ENCODE results near the gene TTC32.
A peak's percentile ranks its signal among the peaks of the same experiment; 100 is the strongest.

Gene TTC32

DNA sequence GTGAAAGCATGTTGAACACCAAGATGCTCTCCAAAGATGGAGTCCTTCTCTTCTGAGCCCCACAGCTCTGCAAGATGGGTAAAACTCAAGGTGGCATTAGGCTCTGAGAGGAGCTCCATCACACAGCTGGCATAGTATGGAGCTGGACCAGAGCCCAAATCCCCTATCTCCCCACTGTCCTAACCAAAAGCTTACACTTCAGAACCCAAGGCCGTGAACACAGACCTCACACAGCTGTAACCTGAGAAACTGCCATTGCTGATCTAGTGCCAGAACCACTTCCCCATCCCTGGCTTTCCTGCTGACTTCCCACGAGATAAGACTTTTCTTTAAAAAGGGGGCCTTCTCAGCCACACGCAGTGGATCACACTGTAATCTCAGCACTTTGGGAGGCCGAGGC is 25.0 kb downstream of the TTC32 start:
- DNase-seq = no peak

DNA sequence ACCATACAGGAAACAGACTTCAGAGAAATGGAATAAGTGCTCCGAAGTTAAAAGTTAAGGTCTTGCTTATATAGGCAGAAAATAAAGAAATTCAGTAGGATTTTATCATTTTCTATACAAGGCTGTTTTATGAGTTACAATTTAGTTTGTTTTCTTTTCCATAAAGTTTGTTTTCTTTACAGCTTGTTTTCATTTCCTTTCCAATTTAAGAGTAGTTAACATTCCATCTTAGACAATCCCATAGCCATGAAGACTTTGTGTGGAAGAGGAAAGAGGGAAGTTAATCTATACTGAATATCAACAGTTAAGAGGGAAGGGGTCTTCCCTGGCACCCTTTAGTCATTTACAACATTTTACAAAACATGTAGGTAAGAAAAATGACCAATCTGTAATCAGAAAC is 26.5 kb downstream of the TTC32 start:
- no peak for DNase-seq

DNA sequence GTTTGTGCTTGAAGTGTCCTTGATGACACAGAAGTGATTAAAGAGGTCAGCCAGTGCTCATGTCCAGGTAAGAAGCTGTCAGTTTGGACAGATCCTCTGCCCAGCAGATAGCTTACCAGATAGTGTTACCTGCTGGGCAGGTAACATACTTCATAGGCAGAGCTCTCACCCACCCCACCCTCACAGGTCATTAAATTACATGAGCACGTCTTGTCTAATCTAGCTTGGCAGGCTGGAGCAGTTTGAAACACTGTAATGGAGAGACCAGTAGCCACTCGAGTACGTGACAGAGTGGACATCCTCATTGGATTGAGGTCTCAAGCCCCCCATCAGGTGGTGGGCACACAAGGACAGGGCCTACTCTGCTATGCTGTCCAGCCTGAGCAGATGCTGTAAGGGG is 27.1 kb downstream of the TTC32 start:
- no peak for DNase-seq

DNA sequence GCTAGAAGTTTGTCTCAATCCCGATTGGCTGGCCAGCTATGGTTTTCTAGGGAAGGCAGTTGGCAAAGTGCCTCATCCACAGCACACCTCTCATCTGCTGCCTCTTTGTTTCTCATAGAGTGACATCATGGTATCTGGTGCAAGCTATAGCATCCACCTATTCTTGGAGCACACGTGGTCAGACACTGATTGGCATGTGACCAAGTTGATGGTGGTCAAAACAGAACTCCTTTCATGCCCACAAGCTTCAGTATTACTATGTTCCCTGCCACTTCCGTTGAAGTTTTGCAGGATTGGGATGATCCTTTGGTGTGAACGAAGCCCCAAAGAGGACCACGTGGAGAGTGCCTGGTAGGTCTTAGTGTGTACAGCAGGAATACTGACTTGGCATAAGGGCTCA is 28.8 kb downstream of the TTC32 start:
- DNase-seq = no peak

DNA sequence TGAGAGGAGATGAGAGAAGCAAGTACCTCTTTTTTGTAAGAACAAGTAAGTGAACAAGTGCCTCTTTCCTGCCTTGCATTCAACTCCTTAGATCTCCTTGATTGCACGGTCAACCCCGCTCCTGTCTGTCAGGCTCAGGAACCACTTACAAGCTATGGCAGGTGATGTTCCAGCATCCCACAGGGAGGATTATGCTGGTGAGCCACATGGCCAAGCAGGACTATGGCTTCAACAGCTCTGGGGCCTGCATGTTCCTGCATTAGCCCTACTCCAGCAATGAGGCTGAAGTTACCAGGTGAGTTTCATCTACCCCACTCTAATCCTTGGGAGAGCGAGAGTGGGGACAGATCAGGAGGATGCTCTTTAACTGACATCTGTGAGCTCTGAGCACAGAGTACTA is 29.5 kb downstream of the TTC32 start:
- no peak for DNase-seq

DNA sequence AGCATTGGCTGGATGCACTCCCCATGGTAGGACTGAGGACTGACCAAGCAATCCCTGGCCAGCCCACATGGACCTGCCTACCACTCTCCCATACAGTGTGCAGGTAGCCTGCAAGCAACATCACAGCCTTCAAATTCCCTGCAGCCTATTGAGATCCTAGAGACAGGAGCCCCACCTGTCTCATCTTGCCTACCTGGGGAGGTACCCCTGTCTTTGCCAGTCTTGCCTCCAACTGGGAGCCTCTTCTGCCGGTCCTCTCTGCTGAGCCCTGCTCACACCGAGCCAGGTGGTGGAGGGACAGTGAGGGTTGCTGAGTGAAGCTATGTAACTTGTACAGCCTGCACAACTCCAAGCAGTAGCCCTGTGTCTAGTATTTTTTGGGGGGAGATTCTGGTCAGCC is 29.9 kb downstream of the TTC32 start:
- DNase-seq = no peak

DNA sequence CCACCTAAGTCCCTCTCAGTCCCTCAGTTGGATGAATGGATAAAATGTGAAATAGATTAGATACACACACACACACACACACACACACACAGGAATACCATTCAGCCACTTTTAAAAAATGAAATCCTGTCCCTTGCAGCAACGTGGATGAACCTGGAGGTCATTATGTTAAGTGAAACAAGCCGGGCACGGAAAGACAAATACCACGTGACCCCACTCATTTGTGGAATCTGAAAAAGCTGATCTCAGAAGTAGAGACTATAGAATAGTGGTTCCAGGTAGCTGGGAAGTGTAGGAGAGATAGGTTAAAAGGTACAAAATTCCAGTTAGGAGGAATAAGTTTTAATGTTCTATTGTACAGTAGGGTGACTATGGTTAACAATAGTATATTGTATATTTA is 31.0 kb downstream of the TTC32 start:
- no peak for DNase-seq

DNA sequence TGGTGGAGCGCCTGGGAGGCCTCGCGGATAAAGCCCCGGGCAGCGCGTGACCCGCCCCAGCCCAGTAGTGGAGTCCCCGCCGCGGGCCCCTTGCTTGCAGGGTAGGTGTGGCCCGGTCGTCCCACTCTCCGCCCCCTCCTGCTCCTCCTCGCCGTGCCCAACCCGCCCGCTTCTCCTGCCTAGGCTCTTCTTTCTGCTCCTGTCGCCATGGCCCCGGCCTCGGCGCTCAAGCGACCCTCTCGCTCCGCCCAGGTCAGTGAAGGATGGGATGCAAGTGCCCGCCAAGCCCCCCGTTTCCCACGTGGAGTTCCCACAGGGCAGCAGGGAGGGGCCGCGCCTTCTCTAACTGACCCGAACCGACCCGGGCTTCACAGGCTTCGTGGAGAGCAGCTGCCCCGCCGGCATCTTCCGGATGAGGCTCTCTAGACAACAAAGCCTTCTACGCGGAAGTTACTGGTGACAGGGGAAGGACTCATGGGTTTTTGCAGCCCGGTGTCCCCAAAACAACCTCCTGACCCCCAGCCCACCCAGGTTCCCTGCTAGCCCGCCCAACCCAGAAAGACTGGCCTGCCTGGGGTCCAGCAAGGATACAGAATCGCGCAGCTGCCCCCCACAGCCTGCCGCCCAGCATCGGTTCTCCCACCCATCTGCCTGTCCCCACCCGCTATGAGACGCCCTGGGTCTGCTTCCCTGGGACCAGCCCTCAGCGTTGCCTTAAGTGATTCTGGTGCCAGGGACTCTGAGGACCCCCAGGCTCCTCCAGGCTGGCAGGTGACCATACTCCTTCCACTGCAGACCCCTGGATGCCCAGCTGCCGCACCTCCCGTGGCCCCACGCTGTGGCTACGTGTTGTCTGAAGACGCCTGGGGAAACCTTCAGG is 32.8 kb downstream of the TTC32 start:
- peak; percentile 15 for DNase-seq

DNA sequence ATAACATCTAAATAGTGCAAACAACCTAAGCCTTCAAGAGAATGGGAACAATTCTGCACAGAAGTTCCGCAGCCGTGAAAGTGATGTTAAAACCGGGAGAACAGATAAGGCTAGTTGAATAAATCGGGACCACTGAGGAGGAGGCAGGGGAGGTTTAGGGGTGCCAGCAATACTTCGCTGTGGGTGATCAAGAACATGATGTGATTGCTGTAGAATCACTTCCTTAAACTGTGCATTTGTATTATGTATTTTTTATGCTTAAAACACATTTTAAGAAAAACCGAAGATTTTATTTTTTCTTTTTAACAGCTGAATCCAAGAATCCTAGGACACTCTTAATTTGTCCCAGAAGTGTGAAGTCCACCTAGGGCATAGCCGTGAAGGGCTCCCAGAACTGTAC is 33.6 kb downstream of the TTC32 start:
- DNase-seq = no peak

DNA sequence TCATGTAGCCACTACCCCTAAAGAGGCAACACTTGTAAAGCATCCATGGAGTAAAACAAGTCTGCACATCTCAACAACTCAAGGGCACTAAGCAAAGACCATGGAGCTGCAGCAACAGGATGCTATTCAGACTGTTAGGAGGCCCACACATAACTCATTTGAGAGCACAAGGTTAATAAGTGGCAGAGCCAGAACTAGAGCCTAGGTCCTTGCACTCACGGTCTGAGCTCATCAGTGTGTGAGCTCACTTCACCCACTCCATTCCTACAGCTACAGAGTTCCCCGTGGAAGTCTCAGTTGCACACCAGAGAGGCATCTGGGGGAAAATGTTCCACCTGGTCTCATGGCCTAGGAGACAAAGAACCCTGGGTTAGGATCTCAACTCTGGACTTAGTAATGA is 35.0 kb downstream of the TTC32 start:
- DNase-seq = no peak

DNA sequence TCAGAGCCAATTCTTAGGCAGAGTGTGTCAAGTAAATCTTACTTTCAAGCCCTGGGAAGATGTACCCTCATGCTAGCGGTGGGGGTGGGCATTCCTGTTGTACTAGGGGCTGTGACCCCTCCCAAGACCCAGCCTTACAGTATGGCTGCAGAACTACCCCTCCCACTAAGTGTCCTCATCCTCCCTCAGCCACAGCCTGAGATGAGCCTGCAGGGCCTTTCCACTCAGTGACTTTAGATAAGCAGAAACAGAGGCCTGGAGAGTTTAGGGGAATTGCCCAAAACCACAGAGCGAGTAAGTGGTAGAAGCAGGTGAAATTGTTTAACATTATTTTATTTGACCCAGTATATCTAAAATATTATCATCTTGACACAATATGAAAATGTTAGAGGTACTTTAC is 36.6 kb downstream of the TTC32 start:
- DNase-seq = no peak

DNA sequence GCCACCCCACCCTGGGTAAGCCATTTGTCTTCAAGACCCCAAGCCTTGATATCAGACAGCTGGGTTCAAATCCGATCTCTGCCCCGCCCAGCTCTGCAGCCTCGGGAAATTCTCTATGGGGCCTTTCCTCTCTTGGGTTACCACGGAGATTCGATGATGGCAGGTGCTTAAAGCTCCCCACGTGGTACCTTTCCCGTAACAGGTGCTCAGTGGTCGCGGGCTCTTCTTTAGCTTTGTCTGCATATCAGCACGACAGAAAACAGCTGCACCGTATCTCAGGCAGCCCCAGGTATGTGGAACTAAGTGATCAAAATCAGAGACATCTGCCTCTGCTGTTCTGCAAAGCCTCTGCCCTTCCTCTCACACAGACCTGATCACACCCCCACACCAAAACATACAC is 37.4 kb downstream of the TTC32 start:
- DNase-seq = no peak

DNA sequence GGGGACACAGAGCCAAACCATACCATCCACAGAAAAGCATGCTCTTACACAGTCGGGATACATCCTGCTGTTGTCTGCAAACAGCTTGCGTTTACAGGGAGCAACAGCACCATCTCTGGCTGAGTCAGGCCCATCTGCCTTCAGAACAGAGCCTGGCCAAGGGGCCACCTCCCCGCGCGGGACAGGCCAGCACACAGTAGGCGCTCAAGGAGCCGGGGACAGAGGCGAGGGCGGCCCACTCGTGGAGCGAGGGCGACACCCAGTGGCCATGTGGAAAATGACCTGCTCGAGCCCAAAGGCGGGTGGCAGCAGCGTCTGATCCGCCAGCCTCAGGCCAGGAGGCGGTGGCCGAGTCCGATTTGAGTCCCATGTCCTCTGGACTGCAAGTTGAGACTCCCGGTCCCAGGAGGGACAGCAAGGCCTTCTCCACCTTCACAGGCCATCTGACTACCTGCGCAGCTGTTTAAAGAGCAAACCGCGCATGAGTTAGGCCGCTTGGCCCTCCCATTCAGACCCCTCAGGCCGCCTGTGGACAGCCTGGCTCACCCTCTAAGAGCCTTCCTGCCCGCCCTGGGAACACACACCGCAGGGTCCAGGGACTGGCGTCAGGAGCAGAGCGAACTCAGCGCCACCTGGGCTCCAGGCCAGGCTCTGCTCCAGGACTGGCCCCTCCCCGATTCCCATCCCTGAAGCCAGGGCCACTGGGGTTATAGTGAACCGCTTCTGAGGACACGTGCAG is 38.3 kb downstream of the TTC32 start:
- peak; percentile 46 for DNase-seq

DNA sequence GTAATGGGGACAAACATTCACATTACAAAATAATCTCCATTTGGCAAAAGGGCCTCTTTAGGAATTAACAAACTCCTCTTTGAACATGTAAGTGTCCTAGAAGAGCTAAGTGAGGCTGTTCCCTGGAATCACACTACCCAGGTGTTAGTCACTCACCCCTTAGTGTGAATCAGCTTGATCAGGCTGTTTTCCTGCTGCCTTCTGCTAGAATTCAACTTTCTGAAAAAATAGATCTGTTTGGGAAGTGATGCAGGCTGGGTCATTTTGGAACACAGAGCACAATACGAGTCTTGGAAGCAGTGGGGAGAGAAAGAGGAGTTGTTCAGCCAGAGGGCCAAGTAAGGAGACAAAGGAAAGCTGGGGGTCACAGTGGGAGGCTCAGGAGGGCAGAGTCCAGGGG is 40.0 kb downstream of the TTC32 start:
- peak; percentile 12 for DNase-seq

DNA sequence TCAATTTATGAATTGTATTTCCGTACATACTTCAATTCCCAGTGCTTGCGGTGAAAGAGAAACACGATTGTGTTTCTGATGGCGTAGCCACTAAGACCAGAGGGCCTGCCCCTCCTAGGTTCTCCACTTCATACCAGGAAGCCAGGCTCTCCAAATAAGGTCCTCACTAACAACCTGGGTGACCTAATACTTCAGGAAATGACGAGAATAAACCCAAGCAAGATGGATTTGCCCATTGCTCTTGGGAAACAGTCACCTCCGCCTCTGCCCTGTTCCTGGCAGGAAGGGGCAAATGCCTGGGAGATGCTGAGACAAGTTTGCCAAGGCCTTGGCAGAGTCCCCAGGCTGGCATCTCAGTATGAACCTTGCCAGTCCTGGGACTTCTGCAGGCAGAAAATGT is 41.8 kb downstream of the TTC32 start:
- no peak for DNase-seq

DNA sequence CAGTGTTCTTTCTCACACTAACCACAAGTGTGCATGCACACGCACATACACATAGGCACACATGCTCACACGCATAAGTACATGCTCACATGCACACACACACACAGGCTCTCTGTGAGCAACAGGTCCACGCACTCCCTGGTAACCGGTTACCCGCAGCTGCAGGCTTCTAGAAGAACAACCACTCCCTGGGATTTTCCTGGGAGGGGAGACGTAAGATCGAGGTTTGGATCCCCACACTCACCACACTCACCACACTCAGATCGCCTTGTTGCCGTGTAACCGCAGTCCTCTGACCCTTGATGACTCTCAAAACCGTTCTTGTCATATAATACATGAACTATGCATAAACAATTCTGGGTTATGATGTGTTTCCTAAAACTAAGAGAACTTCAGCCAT is 42.2 kb downstream of the TTC32 start:
- no peak for DNase-seq

DNA sequence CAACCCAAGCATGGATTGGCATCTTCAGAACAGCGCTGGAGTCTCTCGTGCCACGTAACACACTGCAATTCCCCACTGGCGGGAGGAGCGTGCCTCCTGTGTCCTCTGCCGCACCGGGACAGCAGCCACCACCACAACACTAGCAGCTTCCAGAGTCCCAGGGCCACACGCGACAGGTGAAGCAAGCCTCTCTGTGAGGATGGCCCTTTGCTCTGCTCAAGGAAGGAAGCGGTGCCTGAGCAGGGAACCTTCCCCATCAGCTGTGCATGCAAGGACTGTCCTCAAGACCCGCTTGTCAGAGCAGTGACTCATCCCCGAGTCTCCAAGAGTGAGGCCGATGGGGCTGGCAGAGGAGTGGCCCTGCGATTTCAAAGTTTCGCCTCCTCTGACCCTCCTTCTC is 44.0 kb downstream of the TTC32 start:
- no peak for DNase-seq

DNA sequence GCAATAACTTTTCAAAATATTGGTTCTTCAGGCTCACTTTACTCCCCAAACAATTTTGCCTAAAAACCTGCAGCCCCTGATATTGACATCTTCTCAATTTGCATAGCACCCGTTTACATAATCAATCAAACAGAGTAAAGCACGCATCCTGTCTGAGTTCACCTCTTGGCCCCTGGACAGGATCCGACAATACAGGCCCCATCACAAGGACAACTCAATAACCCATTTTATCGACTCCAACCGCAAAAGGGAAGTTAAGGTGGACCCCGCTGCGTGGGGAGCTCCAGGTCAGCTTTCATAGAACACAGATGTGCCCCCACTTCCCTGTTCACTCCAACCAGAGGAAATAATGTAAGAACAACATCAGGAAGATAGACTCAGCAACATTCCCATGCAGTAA is 44.7 kb downstream of the TTC32 start:
- DNase-seq = no peak

DNA sequence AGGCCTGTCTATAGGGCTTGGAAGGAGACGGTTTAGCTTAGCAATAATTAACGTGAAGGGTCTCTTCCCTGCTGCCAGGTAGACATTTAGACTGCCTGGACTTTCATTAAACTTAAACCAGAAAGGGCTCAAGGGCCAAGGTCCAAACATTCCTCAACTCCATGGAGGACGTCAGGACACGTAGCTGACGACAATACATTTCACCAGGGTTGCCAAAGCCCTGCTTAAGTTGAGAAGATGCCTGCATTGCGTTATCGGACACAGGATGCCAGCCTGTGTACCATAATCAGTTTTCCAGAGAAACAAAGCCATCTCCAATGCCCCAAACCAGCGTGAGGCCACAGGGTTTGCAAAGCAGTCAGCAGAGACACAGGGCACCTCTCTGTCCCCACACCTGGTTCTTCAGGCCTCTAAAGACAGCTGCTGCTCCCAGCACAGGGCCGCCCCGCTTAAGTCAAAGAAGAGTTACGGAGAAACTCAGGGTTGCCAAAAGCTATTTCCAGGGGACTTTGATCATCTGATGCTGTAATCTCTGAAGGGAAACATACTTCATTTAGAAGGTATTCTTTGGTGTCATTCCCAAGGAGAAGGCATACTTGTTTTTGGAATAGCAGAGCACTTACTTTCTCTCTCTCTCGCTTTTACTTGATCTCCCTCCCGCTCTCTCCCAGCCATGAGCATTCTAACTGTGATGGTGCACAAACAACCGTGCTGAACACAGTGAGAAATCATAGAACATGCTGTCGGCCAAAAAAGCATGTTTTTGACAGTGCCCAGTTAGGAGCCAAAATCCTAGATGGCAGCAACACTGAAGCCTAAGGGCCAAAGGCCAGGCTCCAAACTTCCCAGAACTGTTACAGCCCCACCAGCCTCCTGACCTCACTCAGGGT is 46.0 kb downstream of the TTC32 start:
- DNase-seq = no peak

DNA sequence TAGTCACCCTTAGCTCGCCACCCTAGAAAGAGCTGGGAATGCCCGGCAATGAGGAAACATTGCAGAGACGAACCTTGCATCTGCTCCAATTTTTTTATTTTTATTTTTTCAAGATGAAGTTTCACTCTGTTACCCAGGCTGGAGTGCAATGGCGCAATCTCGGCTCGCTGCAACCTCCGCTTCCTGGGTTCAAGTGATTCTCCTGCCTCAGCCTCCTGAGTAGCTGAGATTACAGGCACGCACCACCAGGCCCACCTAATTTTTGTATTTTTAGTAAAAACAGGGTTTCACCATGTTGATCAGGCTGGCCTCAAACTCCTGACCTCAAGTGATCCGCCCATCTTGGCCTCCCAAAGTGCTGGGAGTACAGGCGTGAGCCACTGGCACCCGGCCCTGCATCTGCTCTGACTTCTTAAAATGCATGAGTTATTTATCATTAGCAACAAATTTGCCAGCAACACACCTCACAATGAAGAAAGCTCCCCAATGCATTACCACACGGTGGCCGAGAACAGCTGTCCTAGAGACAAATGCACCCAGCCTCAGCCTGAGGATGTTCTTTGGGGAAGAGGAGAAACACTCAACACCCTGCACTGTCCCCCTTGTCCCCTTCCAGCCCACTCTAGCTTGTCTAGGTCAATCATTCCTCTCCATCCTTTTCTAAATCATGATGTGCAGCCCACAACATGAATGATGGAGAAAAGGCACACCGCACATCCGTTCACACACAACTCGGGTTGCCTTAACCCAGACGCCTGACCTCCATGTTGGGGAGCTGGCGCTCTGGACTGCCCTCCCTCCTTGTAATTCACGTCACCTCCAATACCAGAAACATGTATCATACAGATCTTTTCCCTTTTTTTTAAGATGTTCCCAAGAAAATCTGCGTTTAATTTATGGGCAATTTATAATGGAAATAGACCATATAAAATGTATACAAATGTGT is 46.9 kb downstream of the TTC32 start:
- peak; percentile 33 for DNase-seq

DNA sequence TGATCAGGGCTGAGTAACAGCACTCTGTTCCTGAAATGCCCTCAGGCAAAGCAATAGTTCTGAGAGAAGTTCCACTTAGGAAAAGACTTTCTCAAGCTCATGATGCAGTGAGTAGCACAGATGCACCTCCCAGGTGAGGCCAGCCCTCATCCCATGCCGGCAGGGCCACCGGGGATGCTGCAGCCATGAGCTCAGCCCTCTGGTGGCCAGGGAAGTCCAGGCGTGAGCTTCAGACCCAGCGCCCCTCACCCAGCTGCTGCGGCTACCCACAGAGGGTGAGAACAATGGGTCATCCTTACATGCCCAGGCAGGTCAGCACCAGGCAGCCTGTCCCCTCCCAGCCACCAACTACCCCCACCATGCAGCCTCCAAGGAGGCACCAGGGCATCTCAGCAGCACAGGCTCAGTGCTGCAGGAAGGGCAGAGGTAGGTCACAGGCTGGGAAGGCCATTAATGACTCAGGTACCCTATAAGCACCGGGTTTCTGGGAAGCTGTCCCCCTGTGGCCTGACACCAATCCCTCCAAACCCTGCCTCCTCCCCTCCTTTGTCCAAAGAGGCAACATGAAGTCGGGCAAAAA is 50.6 kb downstream of the TTC32 start:
- DNase-seq = no peak

Data from fibroblast of skin of abdomen (primary cell).